Breast epithelium (tissue), 3 donors: Measurements from ENCODE around the gene VAMP8.

ENCODE experiments used
- CTCF ChIP-seq, 3 donors: fragments of 450-650 bp; IDR thresholded peaks; one replicate each; pipeline ENCODE4 v1.5.1; 2016 to 2017; ENCODE audit warnings: antibody characterized with exemption in 3 of 3, mild to moderate bottlenecking in 3 of 3, moderate library complexity in 3 of 3
- POLR2AphosphoS5 ChIP-seq, 3 donors: sonication (generic); formaldehyde crosslinking; IDR thresholded peaks; one replicate each; pipeline ENCODE4 v1.6.1; 2017; ENCODE audit warnings: antibody characterized with exemption in 3 of 3

GRCh38 chr2:85540133-85540648 lies 37.2 kb upstream of the VAMP8 start:
- TF ChIP-seq CTCF (IDR thresholded peaks at IDR 0.05) = no peak
- TF ChIP-seq POLR2AphosphoS5 (IDR thresholded peaks at IDR 0.05) = no peak
